HCT116 (cell line): ENCODE measurements around the gene CBL. TPM values are rescaled to one million over a fixed set of nuclear protein-coding genes. Genes with fewer than 3 reads are reported as not detected.

Source experiments
- microRNA-seq: library from miRNA; unstranded; fragments of <30 nt; microRNA quantifications from one replicate; pipeline ENCODE4, GENCODE V29; 2016; ENCODE audit warnings: borderline number of aligned reads
- total RNA-seq: library from RNA; stranded (reverse); gene quantifications from one replicate; pipeline ENCODE4 v1.2.1, GENCODE V29; 2021; ENCODE audit not compliant: unreplicated experiment

CBL gene
- total RNA-seq, 1 experiment from 2014 or later: 31.1 TPM

Small RNAs within 50 kb of the gene (microRNA-seq; reads per million reads assigned to microRNA genes)
- gene MIR6756: not detected

Other genes with a start within 250 kb of the CBL start
- not detected for gene FOXR1, start 234.6 kb upstream of the CBL start, total RNA-seq
- 28.9 TPM for gene CENATAC, start 208.2 kb upstream of the CBL start, total RNA-seq
- gene RPS25, start 188.0 kb upstream of the CBL start, total RNA-seq: 1,404 TPM
- 61.6 TPM for gene TRAPPC4, start 187.6 kb upstream of the CBL start, total RNA-seq
- 49.8 TPM for gene SLC37A4, start 175.5 kb upstream of the CBL start, total RNA-seq
- gene HYOU1, start 149.1 kb upstream of the CBL start, total RNA-seq: 181 TPM
- 20.4 TPM for gene VPS11, start 138.5 kb upstream of the CBL start, total RNA-seq
- gene HMBS, start 121.5 kb upstream of the CBL start, total RNA-seq: 69.0 TPM
- 45.1 TPM for gene DPAGT1, start 104.5 kb upstream of the CBL start, total RNA-seq
- gene C2CD2L, start 99.0 kb upstream of the CBL start, total RNA-seq: 12.4 TPM
- gene HINFP, start 84.8 kb upstream of the CBL start, total RNA-seq: 38.1 TPM
- gene ABCG4, start 57.3 kb upstream of the CBL start, total RNA-seq: 1.9 TPM
- gene NLRX1, start 37.6 kb upstream of the CBL start, total RNA-seq: 21.4 TPM
- 0.30 TPM for gene NHERF4, start 20.9 kb upstream of the CBL start, total RNA-seq
- 17.4 TPM for gene MCAM, start 110.8 kb downstream of the CBL start, total RNA-seq
- gene RNF26, start 128.2 kb downstream of the CBL start, total RNA-seq: 45.6 TPM
- not detected for gene C1QTNF5, start 134.5 kb downstream of the CBL start, total RNA-seq
- gene MFRP, start 140.4 kb downstream of the CBL start, total RNA-seq: not detected
- 5.0 TPM for gene USP2, start 175.4 kb downstream of the CBL start, total RNA-seq
- 1.1 TPM for gene THY1, start 216.8 kb downstream of the CBL start, total RNA-seq